ENCODE results near the gene CD47.

GRCh38 chr3:108090049-108090700 lies 656 bp downstream of the CD47 start:
- TF ChIP-seq CTCF (IDR thresholded peaks at IDR 0.05; ENCODE audit: low read depth, low read length): no peak
- TF ChIP-seq EZH2phosphoT487 (IDR thresholded peaks at IDR 0.05; ENCODE audit: low read depth): no peak

Data from OCI-LY3 (cell line).